ENCODE measurements around the gene ROBO2.
A peak's percentile ranks its signal among the peaks of the same experiment; 100 is the strongest.

Gene ROBO2

GRCh38 chr3:77191640-77192039, 151.7 kb downstream of the ROBO2 start:
- DNase-seq = no peak

GRCh38 chr3:77195766-77196545, 156.1 kb downstream of the ROBO2 start:
- no peak for DNase-seq

DNA sequence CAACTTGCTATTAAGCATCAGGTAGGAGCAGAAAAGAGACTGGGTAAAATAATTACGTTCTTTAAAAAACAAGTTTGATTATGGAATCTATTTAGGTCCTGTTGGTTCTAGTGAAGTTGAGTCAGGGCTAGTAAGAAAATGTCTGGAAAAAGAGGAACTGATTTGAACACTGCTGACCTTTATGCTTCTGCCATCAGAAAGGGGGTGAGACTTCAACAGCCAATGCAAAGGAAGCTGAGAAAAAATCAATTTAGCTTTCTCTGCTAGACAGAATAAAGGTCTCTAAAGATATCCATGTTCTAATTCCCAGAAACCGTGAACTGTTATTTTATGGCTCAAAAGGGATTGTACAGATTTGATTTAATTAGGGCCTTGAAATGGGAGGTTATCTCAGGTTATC, 157.5 kb downstream of the ROBO2 start:
- DNase-seq = no peak

DNA sequence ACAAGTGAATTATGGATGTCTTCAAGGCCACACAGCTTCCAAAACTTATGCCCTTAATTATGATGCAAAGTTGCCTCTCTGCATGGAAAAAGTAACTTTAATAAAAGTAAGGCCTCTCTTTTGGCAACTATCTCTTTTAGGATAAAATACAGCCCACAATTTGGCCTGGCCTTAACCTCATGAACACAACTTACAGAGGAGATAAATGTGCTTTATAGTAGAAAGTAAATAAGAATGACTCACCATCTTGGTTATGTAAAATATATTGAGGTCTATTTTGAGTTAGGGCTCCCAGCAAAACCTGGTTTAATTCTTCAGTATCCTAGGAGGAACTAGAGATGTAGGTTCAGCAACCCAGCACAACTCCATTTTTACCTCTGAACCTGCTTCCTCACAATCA, 164.0 kb downstream of the ROBO2 start:
- no peak for DNase-seq

DNA sequence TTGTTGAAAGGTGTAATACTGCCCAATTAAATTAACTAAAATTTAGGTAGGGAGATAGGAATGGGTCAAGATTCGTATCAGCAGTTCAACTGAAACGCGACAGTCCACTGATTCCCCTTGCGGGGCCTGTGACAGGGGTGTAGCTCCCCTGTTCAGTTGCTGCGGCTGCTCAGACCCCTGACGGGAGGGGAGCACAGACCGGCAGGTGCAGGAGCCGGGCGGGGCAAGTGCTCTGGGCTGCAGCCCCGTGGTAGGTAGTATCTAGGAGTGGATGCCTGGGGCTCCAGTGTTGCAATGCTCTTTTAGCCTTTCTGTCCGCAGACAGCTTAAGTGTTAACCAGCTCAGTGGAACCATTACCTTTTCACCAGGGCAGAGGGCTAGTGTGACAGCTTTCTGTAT, 164.9 kb downstream of the ROBO2 start:
- DNase-seq = no peak

DNA sequence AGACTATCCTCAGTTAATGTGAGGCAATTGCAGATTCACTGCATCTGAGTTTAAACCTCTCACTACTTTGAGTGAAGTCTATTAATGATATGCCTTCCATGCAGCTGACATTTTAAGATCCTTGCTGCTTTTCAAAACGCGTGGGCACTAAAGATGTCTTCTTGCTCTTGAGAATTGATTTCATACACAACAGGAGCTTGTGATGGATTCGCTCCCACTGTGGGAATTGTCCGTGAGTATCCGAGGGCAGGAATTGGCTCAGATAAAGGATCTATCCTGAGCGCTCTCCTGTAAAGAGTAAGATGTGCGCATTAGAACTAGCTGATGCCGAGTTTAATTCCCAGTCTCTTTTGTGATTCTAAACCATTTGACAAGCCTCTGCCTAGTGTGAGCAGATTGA, 167.9 kb downstream of the ROBO2 start:
- DNase-seq = no peak

DNA sequence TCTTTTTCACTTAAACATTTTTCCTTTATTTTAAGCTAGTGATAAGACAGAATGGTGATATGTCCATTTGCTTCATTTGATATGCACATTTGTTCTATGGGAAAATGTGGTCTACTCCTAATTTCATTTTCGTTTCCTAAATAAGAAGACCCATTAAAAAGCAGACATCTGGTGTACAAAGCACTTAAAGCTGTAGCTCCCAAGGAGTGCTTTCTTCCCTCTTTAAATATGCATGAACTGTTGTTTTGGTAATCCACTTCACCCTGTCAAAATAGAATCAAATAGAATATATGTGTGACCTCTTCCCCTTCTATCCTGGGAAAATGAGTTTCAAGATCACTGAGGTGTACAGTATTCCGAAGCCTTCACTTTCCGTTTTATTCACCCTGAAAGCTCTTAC, 182.8 kb downstream of the ROBO2 start:
- DNase-seq = no peak

DNA sequence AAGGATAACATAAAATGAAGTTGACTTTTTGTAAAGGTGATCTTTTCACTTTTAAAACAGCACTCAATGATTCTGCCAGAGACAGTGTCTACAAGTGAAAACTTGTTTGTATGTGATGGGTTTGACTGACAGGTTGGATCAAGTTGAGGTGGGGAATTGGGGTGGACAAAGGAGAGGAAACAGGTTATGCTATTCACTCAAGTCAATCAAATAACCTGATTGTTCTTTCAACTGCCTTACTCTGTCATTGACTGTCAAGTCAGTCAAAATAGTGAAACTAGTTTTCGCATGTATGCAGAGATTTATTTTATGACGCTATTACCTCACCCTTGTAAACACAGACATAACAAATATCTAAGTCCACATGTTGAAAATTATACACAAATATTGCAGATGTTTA, 187.7 kb downstream of the ROBO2 start:
- no peak for DNase-seq

GRCh38 chr3:77232557-77232956, 192.7 kb downstream of the ROBO2 start:
- no peak for DNase-seq

DNA sequence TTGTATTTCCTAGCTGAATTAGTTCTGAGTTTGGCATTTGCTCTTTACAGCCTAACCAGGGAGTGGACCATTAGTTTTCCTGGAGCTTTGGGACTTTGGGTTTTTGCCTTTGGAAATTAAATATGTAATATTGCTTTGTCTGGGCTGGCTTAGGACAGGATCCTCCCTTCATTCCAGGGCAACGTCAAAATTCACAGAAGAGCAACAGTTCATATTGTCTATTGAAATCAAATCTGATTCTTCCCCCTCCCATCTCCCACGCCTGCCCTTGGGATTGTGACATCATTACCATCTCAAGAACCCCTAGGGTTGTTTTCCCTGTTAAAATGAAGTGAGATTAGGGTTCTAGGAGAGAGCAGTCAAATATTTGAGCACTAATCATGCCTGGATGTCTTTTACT, 194.1 kb downstream of the ROBO2 start:
- no peak for DNase-seq

- no peak for DNase-seq
Measured at GRCh38 chr3:77236118-77236517, 196.2 kb downstream of the ROBO2 start.

DNA sequence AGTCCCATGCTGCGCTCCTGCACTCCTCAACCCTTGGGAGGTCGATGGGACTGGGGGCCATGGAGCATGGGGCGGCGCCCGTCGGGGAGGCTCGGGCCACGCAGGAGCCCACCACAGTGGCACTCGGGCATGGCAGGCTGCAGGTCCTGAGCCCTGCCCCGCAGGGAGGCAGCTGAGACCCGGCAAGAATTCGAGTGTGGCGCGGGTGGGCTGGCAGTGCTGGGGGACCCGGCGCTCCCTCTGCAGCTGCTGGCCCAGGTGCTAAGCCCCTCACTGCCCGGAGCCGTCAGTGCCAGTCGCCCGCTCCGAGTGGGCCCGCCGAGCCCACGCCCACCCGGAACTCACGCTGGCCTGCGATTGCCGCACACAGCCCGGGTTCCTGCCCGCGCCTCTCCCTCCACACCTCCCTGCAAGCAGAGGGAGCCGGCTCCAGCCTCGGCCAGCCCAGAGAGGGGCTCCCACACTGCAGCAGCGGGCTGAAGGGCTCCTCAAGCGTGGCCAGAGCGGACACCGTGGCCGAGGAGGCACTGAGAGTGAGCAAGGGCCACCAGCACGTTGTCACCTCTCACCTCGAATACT, 200.3 kb downstream of the ROBO2 start:
- DNase-seq = no peak

- DNase-seq = no peak
Measured at GRCh38 chr3:77242371-77242770, 202.5 kb downstream of the ROBO2 start.

- no peak for DNase-seq
Measured at GRCh38 chr3:77244981-77245380, 205.1 kb downstream of the ROBO2 start.

DNA sequence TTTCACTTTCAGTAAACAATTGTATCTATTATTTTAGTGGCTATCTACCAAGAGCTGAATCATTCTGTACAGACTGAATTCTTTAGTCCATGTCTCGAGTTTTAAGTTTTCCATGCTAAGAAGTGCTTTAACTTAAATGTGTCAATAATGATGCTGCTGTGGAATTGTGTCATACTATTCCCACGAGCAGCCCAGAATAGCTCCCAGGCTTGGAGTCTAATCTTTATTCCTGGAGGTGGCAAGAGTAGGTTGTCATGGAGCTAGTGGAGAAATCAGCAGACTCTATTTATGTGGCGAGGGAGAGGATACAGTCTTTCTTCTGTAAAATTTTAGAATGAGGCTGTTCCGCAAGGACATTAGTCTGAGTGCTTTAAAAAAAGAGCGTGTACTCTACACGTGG, 207.2 kb downstream of the ROBO2 start:
- DNase-seq = no peak

- DNase-seq = no peak
Measured at GRCh38 chr3:77247817-77248216, 207.9 kb downstream of the ROBO2 start.

DNA sequence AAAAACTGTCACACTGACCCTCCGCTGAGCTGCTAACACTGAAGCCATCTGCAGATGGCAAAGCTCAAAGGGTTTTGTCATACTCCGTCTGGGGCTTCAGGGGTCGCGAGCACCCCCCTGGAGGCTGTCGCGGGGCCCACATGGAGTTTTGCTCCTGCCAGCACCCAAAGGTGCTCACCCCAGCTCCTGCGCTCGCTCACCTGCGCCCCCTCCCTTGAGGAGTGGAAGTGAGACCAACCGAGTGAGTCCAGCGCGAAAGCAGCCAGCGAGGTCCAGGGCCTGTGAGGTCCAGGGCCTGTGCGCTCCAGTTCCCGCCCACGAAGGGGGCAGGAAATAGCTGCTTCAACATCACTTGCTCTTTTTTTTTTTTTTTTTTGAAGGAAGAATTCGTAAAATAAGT, 208.5 kb downstream of the ROBO2 start:
- DNase-seq = no peak

DNA sequence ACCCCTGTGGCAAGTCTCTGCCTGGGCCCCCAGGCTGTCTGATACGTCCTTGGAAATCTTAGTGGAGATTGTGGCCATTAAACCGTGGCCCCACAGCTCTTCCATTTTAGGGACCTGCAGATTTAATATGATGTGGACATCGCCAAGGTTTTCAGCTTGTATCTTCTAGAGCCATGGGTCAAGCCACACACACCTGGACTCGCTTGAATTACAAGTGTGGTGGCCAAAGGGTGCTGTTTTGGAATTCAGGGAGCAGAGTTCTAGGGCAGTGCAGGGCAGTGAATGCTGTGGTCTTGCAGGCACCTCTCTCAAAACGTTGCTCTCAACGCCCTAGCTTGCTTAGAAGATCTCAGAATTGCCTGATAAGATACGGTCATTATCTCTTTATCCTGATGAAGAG, 211.2 kb downstream of the ROBO2 start:
- DNase-seq = no peak

DNA sequence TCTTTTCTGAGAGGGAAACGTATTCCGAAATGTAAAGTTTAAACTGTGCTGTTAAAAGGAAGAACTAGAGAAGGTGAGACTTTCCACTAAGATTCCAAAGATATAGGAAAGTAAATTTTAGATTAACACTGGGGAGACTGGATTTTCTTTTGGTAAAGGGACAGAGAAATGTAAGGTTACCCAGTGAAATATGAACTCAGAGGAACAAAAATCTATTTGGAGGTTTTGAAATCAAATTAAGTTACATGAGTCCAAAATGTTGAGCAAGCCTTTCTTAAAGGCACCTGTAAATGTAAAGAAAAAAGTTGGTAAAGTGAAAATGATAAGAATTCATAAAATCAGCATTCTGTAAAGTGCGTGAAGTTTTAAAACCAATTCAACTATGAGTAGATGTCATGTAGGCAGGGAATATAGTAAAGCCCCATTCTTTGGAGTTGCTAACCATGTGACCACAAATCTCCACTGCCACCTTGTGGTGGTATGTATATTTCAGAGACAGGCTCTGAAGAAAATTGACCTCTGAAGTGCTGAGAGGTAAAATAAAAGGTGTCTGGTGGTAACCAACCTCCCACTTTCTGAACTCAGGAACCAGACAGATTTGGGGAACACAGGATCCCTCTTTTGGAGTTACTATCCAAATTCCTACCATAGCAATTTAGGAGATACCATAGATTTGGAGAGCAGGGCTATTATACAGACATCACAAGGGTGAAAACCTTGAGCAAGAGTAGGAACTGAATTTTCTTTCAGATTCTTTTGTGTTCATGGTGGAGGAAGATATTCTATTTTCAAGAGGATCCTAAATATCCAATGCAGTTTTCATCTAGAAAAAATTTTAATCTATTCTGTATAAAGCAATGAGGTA, 215.3 kb downstream of the ROBO2 start:
- DNase-seq = peak; percentile 16

GRCh38 chr3:77256584-77257503, 216.9 kb downstream of the ROBO2 start:
- DNase-seq = peak; percentile 11

DNA sequence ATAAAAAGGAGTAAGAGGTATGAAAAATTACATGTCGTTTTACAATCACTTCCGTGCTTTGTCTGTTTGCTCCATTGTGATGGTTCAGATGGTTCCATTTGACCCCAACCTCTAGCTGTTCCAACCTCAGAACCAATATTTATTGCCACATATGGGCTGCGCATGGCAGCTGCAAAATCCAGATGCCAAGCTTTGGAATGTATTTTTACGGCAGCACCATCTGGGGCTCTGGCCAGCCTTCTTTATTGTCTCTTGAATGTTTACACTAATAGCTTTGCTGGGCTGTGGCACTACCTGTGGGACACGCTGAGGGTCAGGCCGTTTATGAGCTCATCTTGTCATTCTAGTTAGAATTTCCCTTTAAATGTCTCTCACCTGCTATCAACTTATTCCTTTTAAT, 219.8 kb downstream of the ROBO2 start:
- DNase-seq = peak; percentile 49

DNA sequence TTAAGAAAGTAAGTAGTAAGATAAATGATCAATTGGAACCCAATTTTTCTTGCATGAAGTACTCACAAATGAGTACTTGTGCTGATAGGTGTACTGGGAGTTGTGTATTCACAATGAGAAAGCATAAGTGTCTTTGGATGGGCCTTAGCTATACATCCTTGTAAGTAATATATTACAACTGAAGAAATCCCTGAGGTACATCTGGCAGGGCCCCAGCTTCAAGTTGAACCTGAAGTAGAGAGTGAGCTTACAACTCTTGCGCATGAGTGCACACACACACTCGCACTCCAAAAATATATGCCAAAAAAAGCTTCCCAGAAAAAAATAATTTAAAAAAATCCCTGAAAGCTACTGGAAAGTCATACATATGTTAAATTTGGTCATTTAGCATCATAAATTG, 222.5 kb downstream of the ROBO2 start:
- no peak for DNase-seq

DNA sequence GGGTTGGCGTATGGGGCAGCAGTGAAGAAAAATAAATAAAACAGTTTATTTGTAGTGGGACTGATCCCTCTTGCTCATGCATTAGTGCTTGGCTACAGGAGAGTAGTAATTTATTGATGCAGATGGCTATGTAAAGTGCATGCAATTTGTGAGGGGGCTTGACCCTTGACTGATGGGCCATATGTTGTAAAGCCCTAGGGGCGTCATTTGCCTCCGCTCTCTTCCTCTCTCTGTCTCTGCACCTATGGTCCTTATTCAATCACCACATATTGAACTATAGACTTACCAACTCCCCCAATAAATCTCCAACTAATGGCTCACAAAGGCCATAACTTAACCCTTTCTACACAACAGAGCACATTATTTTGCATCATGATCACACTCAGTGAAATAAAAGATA, 227.7 kb downstream of the ROBO2 start:
- DNase-seq = no peak
